Osteocyte (in vitro differentiated cells): ENCODE measurements around the gene ERCC2. TPM values are rescaled to one million over a fixed set of nuclear protein-coding genes. Genes with fewer than 3 reads are reported as not detected.
"Not testable (repeated sequence)": the region's sequence is repeated elsewhere in the genome, so short reads cannot be mapped to it uniquely, and the experiment has no call there.

Source experiments
- DNase-seq: peaks from one replicate; pipeline ENCODE4 v3.0.0; 2021; ENCODE audit warnings: mixed read lengths; ENCODE audit not compliant: unreplicated experiment; ENCODE audit errors: extremely low spot score
- H3K27ac Mint-ChIP-seq: one replicate; pipeline ENCODE4 v1.8.0; 2021; ENCODE audit warnings: mild to moderate bottlenecking, mixed read lengths; ENCODE audit not compliant: unreplicated experiment
- H3K27me3 Mint-ChIP-seq: one replicate; pipeline ENCODE4 v1.8.0; 2021; ENCODE audit warnings: mixed read lengths; ENCODE audit not compliant: unreplicated experiment
- H3K36me3 Mint-ChIP-seq: one replicate; pipeline ENCODE4 v1.8.0; 2021; ENCODE audit warnings: mixed read lengths; ENCODE audit not compliant: unreplicated experiment
- H3K4me1 Mint-ChIP-seq: one replicate; pipeline ENCODE4 v1.8.0; 2021; ENCODE audit warnings: mixed read lengths; ENCODE audit not compliant: unreplicated experiment
- H3K4me3 Mint-ChIP-seq: one replicate; pipeline ENCODE4 v1.8.0; 2021; ENCODE audit warnings: mild to moderate bottlenecking, moderate library complexity, mixed read lengths; ENCODE audit not compliant: unreplicated experiment
- H3K9me3 Mint-ChIP-seq: one replicate; pipeline ENCODE4 v1.8.0; 2021; ENCODE audit warnings: mixed read lengths; ENCODE audit not compliant: unreplicated experiment
- CTCF ChIP-seq: fragments of 200-600 bp; sonication (generic); IDR thresholded peaks from 2 replicates; pipeline ENCODE4 v1.5.0; 2021; ENCODE audit warnings: antibody characterized with exemption, mild to moderate bottlenecking, moderate library complexity
- total RNA-seq: library from RNA; stranded (reverse); gene quantifications from 2 replicates; pipeline ENCODE4 v1.2.1, GENCODE V29; 2021

The ERCC2 gene
- total RNA-seq, 1 donor from 2014 or later, result 32.7 TPM

DNA sequence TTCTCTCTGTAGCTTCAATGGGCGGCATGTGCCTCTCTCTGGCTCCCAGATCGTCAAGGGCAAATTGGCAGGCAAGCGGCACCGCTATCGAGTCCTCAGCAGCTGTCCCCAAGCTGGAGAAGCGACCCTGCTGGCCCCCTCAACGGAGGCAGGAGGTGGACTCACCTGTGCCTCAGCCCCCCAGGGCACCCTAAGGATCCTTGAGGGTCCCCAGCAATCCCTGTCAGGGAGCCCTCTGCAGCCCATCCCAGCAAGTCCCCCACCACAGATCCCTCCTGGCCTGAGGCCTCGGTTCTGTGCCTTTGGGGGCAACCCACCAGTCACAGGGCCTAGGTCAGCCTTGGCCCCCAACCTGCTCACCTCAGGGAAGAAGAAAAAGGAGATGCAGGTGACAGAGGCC, 37.7 kb upstream of the ERCC2 start:
- H3K27me3 Mint-ChIP-seq, result no peaks in the 10 kb centered on the region
- no peaks in the 10 kb centered on the region for H3K9me3 Mint-ChIP-seq
- no peak for TF ChIP-seq CTCF
- H3K4me1 Mint-ChIP-seq, result peaks cover 38% of the 10 kb centered on the region
- H3K27ac Mint-ChIP-seq, result peak overlapping the region; percentile 52
- peak overlapping the region; percentile 51 for H3K4me3 Mint-ChIP-seq
- DNase-seq, result no peak
- H3K36me3 Mint-ChIP-seq, result peaks cover 10% of the 10 kb centered on the region

GRCh38 chr19:45407585-45407984, 37.2 kb upstream of the ERCC2 start:
- not testable (repeated sequence) for DNase-seq, H3K27ac Mint-ChIP-seq, H3K27me3 Mint-ChIP-seq, H3K36me3 Mint-ChIP-seq, H3K9me3 Mint-ChIP-seq
- peaks cover 43% of the 10 kb centered on the region for H3K4me1 Mint-ChIP-seq
- peak overlapping the region; percentile 42 for H3K4me3 Mint-ChIP-seq

- H3K36me3 Mint-ChIP-seq, result peaks cover 4% of the 10 kb centered on the region
- H3K4me1 Mint-ChIP-seq, result peaks cover 47% of the 10 kb centered on the region
- peak overlapping the region; percentile 97 for H3K4me3 Mint-ChIP-seq
- DNase-seq, result no peak
- H3K9me3 Mint-ChIP-seq, result no peaks in the 10 kb centered on the region
- no peaks in the 10 kb centered on the region for H3K27me3 Mint-ChIP-seq
- H3K27ac Mint-ChIP-seq, result no peak overlapping the region
- no peak for TF ChIP-seq CTCF
These were observed 36.7 kb upstream of the ERCC2 start for GRCh38 chr19:45407091-45407375.

- no peaks in the 10 kb centered on the region for H3K27me3 Mint-ChIP-seq
- peaks cover 51% of the 10 kb centered on the region for H3K4me1 Mint-ChIP-seq
- H3K36me3 Mint-ChIP-seq, result peaks cover 4% of the 10 kb centered on the region
- H3K9me3 Mint-ChIP-seq, result no peaks in the 10 kb centered on the region
- H3K4me3 Mint-ChIP-seq, result peak within 1 kb of the TSS; percentile 97
- no peak for TF ChIP-seq CTCF
- peak; percentile 92 for DNase-seq
- H3K27ac Mint-ChIP-seq, result peak within 1 kb of the TSS; percentile 95
These were observed 36.1 kb upstream of the ERCC2 start, which contains the start of gene POLR1G for GRCh38 chr19:45406226-45407090. POLR1G (plus strand) TSS chr19:45406644; CDS start chr19:45406697, 53 bp downstream.

- Mint-ChIP-seq H3K36me3 (peaks cover 4% of the 10 kb centered on the region), H3K27ac (peak overlapping the region; percentile 95), H3K9me3 (no peaks in the 10 kb centered on the region), H3K4me1 (peaks cover 51% of the 10 kb centered on the region), H3K4me3 (peak overlapping the region; percentile 97), H3K27me3 (no peaks in the 10 kb centered on the region)
- no peak for TF ChIP-seq CTCF
- DNase-seq, result peak; percentile 95
These were observed 35.3 kb upstream of the ERCC2 start for GRCh38 chr19:45405435-45406225.
